SK-MEL-5 (cell line): Measurements from ENCODE around the gene PARVG. TPM values are rescaled to one million over a fixed set of nuclear protein-coding genes. Genes with fewer than 3 reads are reported as not detected.
"Not testable (repeated sequence)": the region's sequence is repeated elsewhere in the genome, so short reads cannot be mapped to it uniquely, and the experiment has no call there.

Experiments used
- DNase-seq: peaks from one replicate; pipeline ENCODE4 v3.0.0-alpha.2; 2016; ENCODE audit warnings: low read depth, low spot score
- in situ Hi-C: cut with HindIII; loops from 2 replicates; pipeline ENCODE4 v1.10.0; 2016; ENCODE audit warnings: low sequenced_read_pairs, high pct_unique_total_duplicates, low pct_unique_long_range_greater_than_20kb
- total RNA-seq: library from RNA; depleted of rRNA; stranded (reverse); fragments of >200 nt; shearing (Covaris generic); gene quantifications from 2 replicates; pipeline ENCODE4 v1.2.3, GENCODE V29; 2014

The PARVG gene
- total RNA-seq, 1 experiment from 2014 or later, result not detected

- in situ Hi-C loops, result no loop called here
- no peak for DNase-seq
Measured at GRCh38 chr22:44217346-44217745, 36.6 kb downstream of the PARVG start.

DNA sequence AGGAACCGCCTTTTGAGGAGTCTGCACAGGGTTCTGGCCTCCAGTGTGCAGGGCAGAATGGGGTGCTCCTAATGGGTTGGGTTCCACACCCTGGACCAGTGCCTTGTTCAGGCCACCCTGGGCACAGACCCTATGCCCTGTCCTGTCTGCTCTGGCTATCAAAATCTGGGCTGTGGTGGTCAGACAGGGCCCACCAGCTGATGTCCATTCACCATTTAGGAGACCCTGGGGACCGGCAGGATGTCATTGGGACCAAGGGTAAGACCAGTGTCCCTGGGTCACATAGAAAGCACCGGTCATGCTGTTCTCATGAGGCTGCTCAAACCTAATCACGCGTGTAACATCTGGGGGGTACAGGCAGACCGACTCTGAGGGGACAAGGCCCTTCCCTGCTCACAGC is 37.3 kb downstream of the PARVG start:
- in situ Hi-C loops, result no loop called here
- no peak for DNase-seq

- in situ Hi-C loops, result no loop called here
- no peak for DNase-seq
Measured at GRCh38 chr22:44219101-44219870, 38.6 kb downstream of the PARVG start.

DNA sequence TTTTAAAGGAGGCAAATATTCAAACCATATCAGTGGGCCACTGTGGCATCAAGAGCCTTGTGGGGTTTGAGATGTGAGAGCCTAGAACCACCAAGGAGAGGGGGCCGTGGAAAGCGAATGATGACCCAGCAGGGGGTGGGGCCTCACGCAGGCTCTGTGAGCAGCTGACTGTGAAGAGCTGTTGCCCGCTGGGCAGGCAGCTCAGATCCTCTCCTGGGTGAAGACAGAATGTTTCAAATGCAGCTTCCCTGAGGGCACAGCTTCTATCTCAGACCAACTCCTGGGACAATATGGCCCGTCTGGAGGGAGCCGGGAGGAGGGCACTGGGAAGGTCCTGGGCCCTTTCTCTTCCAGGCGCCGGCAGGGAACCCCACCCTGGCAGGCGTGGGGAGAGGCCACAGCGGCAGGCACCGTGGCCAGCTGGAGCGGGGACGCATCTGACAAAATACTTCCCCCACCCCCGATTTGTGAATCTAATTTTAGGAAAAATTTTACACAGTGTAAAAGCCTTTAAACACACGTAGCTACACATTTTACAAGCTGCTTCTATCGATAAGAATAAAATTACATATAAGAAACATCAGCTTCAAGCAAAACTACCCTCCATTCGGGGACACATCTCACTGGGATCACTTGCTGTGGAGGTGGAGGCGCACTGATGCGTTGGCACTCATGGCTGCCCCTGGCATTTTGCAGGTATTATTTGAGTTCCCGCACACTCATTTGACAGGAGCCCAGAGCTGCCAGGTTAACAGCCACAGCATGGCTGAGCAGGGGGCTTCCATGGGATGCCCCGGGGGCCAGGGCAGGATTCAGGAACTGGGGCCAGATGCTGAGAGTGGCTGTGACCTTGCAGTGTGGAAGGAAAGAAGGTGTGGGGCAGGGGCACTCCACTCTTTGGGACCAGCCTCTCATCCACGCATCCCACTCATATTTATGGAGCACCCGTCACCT is 40.3 kb downstream of the PARVG start:
- no peak for DNase-seq
- in situ Hi-C loops, result no loop called here

DNA sequence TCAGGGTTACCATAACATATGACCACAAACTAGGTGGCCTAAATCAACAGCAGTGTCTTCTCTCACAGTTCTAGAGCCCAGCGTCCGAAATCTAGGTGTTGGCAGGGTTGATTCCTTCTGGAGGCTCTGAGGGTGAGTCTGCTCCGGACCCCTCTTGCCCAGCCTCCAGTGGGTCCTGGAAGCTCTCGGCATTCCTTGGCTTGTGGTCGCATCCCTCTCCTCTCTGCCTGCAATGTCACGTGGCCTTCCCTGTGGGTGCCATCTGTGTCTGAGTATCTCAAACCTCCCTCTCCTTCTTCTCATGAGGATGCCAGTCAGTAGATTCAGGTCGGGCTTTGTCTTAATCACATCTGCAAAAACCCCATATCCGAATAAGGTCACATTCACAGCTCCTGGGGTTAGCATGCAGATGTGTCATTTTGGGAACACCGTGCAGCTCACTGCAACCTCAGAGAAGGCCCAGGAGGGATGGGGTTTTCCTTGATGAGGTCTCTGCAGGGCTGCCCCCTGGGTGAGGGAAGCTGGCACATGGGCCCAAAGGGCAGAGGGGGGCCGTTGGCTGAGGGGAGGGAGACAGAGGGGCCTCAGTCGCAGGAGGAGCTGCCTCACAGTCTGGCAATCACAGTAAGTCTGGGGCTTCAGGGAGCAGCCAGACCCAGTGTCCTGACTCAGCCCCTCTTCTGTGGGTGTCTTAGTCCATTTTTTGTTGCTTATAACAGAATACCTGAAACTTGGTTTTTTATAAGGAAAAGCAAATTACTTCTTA is 41.2 kb downstream of the PARVG start:
- DNase-seq, result no peak
- in situ Hi-C loops, result no loop called here

- DNase-seq, result no peak
- in situ Hi-C loops, result no loop called here
Measured at GRCh38 chr22:44224166-44224565, 43.4 kb downstream of the PARVG start.

GRCh38 chr22:44225091-44225689 is 44.5 kb downstream of the PARVG start:
- in situ Hi-C loops, result no loop called here
- DNase-seq, result no peak

DNA sequence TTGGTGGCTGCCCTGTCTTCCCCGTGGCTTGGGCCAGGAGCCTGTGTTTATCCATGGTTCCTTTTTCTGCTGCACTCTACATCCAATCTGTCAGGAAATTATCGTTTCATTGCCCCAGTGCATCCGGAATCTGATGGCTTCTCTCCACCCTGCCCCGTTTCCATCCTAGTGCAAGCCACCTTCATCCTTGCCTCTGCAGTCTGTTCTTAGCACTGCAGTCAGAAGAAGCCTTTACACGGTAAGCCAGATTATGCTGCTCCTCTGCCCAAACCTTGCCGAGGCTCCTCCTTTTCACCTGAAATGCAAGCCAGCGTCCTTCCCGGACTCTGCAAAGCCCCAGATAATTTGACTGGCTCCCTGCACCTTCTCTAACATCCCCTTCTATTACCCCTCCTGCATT is 45.1 kb downstream of the PARVG start:
- no peak for DNase-seq
- in situ Hi-C loops, result no loop called here

GRCh38 chr22:44229331-44229730 is 48.6 kb downstream of the PARVG start:
- in situ Hi-C loops, result no loop called here
- peak; percentile 62 for DNase-seq

GRCh38 chr22:44229809-44230208 is 49.1 kb downstream of the PARVG start:
- no peak for DNase-seq
- in situ Hi-C loops, result no loop called here

- in situ Hi-C loops, result no loop called here
Measured at GRCh38 chr22:44231233-44231632, 50.5 kb downstream of the PARVG start.

DNA sequence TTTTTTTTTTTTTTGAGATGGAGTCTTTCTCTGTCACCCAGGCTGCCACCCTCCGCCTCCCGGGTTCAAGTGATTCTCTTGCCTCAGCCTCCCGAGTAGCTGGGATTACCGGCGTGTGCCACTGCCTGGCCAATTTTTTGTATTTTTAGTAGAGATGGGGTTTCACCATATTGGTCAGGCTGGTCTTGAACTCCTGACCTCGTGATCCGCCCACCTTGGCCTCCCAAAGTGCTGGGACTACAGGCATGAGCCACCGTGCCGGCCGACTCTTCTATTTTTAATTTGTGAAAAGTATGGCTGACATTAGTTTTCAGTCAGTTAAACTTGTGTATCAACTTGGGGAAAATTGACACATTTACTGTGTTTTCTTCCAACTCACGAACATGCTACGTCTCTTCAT is 53.6 kb downstream of the PARVG start:
- DNase-seq, in situ Hi-C loops: not testable (repeated sequence)

More at GRCh38 chr22:44231233-44231632, 50.5 kb downstream of the PARVG start:
- DNase-seq, result no peak

DNA sequence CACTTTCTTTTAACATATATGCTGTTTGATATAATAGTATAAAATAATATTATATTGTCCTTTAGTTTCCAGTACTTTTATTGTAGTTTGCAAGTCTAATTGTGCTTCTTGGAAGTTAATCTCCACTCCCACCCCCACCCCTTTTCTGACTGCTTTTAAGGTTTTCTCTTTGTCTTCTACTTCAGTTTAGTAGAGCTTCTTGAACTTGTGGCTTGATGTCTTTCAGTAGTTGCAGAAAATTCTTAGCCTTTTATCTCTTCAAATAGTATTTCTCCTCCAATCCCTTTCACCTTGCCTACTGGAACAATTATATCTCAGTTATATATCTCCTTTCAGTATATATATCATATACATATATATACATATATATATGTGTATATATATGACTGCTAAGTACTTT is 56.6 kb downstream of the PARVG start:
- no peak for DNase-seq
- in situ Hi-C loops, result no loop called here

- in situ Hi-C loops, DNase-seq: not testable (repeated sequence)
Measured at GRCh38 chr22:44241121-44241520, 60.4 kb downstream of the PARVG start.

GRCh38 chr22:44242946-44243724 is 62.4 kb downstream of the PARVG start:
- in situ Hi-C loops, result no loop called here

DNA sequence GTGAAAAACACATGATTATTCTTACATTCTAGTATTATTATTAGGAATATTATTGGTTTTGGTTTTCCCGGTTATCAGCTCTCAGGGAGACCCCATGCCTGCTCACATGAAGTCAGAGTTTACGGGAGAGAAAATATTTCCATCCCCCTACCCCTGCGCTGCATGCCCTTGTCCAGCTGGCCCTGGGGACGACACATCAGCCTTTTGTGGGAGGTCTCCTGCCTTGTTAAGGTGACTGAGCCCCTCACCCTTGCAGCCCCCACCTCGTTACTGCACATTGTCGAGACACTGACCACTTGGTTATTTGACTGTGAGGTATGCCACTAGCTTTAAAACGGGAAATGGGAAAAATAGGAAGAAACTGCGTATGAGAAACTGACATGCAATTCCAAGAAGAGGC is 63.0 kb downstream of the PARVG start:
- in situ Hi-C loops, result no loop called here
- DNase-seq, result no peak

More at GRCh38 chr22:44242946-44243724, 62.4 kb downstream of the PARVG start:
- DNase-seq, result no peak

DNA sequence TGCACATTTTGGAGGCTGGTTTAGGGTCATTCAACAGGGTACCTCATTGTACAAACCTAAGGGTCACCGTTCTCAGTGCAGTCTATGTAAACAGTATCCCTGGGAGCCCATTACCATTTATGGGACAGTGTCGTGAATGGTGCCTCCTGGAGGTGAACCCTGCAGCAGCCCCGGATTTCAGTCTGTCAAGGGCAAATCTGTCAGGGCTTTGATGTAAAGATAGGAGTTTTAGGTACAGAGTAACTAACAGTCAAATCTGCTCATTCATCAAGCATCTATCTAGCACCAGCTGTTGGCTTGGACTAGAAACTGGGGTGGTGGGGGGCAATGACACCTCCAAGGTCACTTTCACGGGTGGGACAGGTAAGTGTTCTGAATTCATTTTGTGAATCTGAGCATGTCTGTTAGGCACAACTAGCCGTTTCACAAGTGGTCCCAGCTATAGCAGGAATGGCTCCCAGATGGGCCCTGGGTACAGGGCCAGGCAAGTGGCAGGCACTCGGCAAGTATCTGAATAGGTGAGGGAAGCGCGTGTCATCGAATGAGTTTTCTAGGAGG is 63.6 kb downstream of the PARVG start:
- DNase-seq, result no peak

More for the DNA sequence above, 63.6 kb downstream of the PARVG start:
- in situ Hi-C loops, result no loop called here
